Activated CD8-positive, alpha-beta memory T cell treated with anti-CD3 and anti-CD28 coated beads for 1 hour (primary cell): Measurements from ENCODE around the gene HEMK1.

Experiments used
- DNase-seq, 2 donors: peaks; one replicate each; pipeline ENCODE4 v3.0.0-alpha.2; 2020; ENCODE audit warnings: low read depth in 1 of 2; ENCODE audit errors: extremely low read depth in 1 of 2

The HEMK1 gene

DNA sequence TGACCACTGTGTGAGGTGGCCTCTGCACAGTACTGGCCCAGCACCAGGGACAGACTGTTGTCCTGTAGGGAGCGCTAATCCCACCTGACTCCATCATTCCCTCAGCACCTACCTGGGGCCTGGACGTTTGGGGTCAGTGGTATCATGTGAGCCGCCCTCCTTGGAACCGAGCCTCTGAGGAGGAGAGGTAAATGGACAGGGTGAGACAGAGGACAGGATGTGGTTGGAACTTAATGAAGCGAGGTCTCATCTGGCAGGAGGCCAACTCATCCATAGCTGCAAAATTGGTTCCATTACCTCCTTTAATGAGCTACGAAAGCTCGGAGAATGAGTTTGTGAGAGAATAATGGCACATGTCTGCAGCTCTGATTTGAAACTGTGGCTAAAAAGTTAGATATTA is 61.6 kb downstream of the HEMK1 start:
- no peak for DNase-seq

GRCh38 chr3:50632450-50632849 is 63.1 kb downstream of the HEMK1 start:
- no peak for DNase-seq

DNA sequence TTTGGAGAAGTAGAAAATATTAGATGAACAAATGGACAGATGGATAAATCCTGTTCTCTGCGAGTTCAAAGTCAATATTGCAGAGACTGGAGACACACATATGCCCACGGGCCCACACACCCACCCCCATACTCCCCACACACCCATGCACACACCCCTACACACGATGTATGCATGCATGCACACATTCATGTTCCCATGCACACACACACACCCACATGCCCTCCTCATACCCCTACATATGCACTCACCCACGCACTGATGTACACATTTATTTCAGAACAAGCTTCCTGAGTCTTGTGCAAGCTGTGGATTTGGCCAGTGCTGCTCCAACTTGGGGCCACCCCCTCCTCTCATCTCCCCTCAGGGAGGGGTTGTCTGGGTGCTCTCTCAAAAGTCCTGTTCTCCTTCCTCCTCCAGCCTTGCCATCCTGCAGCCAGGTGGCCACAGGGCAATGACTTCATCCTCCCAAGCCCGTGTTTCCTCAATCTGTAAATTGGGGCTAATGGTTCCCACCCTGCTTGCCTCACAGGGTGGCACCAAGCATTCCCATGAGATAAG is 64.0 kb downstream of the HEMK1 start:
- no peak for DNase-seq

DNA sequence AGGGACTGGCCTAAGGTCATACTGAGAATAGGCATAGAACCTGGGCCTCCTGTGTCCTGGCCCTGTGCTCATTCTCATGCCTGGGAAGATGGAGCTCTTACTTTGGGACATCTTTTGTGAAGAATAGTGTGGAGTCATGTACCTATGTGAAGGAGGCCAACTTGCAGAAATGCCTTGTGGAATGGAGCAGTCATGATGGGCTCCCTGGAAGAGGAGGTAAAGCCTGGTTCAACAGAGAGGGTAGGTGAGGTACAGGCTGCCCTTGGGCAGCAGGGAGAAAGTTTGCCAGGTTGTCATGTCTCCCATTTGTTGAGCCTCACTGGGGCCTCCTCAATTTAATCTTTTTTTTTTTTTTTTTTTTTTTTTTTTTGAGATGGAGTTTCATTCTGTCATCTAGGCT is 65.7 kb downstream of the HEMK1 start:
- no peak for DNase-seq

DNA sequence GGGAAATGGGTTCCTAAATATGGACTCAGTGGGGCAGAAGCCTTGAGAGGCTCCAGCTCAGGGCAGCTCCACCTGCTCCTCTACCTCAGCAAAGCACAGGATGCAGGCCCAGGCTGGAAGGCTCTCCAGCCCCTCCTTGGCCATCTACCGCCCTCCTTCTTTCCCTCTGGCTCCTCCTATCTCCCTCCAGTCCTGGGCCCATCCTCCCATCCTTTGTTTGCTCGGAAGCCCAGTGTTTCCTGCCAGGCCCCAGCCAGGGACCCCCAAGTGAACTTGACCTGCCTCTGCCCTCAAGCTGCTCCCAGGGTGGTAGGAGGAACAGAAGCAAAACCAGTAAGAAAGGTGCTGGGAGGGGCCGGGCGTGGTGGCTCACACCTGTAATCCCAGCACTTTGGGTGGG is 67.7 kb downstream of the HEMK1 start:
- DNase-seq, result no peak

- no peak for DNase-seq
Observed at GRCh38 chr3:50637945-50638344, 68.6 kb downstream of the HEMK1 start.

DNA sequence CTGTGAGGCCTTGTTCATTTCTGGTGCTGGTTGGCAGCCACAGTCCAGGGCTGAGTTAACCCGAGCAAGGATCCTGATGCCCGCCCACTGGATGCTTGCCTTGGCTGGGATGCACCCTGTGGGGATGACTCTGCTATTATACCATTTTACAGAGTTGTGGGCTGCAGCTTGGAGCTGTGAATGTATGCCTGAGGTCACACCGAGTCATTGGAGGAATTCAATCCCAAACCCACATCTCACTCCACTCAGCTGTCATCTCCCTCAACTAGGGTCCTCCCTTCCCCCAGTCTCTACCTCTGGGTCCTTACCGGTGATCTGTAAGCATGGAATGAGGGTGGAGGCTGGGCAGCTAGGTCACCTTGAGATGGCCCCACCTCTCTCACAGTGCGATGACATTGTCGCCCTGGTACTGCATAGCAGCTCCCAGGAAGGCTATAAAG is 69.8 kb downstream of the HEMK1 start:
- DNase-seq, result no peak

DNA sequence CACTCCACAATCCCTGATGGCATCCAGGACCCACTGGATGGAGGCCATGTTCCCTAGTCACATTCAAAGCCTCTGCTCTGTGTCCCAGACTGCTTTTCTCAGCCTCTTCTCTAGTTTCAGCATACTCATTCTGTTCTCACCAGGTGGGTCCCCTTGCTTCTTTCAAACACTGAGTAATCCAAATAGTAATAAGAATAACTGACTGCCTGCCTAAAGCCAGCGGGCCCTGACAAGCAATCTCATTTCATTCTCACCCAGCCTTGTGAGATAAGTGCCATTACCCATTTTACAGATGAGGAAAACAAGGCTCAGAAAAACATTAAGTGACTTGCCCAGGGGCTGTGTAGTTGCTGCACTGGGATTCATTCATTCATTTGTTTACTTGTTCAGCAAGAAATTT is 73.1 kb downstream of the HEMK1 start:
- DNase-seq, result no peak

GRCh38 chr3:50644561-50644960 is 75.2 kb downstream of the HEMK1 start:
- DNase-seq, result no peak

GRCh38 chr3:50645378-50645777 is 76.1 kb downstream of the HEMK1 start:
- no peak for DNase-seq
